ENCODE data around the gene UBE2J2. TPM values are rescaled to one million over a fixed set of nuclear protein-coding genes. Genes with fewer than 3 reads are reported as not detected.

The UBE2J2 gene
- total RNA-seq, 1 donor from 2014 or later, result 65.1 TPM

DNA sequence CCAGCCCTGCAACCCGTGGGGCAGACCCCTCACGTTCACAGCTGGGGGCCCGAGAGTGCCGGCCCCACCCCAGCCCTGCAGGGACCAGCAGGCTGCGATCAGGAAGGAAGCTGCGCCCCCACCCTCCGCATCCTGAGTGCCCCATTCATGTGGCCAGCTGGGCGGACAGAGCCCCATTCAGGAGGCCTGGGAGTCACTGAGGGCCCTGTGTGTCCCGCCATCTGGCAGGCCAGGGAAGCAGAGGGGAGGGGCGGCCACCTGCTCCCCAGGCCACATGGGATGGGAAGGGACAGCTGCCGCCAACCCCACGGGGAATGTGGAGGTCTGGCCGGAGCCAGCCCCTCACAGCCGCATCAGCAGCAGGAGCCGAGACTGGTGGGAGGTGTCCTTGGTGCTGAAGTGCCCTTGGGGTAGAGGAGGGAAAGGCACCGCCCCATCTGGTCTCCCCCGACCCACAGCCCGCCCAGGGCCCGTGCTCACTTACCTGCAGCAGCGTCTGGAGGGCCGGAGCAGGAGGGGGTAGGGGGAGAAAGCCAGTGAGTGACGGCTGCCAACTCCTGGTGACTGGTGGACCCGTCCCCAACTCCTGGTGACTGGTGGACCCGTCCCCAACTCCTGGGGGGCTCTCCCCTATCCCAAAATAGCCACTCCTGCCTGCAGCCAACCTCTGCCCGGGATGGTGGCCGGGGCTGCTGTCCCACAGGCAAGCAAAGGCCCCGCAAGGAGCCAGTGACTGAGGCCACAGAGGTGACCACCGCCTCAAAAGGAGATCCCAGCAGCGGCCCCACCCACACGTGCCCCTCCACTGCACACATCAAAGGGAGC, 25.4 kb upstream of the UBE2J2 start:
- TF ChIP-seq, protein P1, sequence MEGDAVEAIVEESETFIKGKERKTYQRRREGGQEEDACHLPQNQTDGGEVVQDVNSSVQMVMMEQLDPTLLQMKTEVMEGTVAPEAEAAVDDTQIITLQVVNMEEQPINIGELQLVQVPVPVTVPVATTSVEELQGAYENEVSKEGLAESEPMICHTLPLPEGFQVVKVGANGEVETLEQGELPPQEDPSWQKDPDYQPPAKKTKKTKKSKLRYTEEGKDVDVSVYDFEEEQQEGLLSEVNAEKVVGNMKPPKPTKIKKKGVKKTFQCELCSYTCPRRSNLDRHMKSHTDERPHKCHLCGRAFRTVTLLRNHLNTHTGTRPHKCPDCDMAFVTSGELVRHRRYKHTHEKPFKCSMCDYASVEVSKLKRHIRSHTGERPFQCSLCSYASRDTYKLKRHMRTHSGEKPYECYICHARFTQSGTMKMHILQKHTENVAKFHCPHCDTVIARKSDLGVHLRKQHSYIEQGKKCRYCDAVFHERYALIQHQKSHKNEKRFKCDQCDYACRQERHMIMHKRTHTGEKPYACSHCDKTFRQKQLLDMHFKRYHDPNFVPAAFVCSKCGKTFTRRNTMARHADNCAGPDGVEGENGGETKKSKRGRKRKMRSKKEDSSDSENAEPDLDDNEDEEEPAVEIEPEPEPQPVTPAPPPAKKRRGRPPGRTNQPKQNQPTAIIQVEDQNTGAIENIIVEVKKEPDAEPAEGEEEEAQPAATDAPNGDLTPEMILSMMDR (IDR thresholded peaks at IDR 0.05; ENCODE audit: insufficient read depth, low read length, poor library complexity, severe bottlenecking), result no peak
- Histone ChIP-seq H3K36me3 (ENCODE audit: control insufficient read depth, insufficient read depth, low read length) (no peaks in the 10 kb centered on the region), H3K27me3 (ENCODE audit: control insufficient read depth, insufficient read depth, low read length) (no peaks in the 10 kb centered on the region), H3K4me3 (ENCODE audit: low read depth, low read length) (no peak overlapping the region)
- DNase-seq (ENCODE audit: low read depth), result no peak

DNA sequence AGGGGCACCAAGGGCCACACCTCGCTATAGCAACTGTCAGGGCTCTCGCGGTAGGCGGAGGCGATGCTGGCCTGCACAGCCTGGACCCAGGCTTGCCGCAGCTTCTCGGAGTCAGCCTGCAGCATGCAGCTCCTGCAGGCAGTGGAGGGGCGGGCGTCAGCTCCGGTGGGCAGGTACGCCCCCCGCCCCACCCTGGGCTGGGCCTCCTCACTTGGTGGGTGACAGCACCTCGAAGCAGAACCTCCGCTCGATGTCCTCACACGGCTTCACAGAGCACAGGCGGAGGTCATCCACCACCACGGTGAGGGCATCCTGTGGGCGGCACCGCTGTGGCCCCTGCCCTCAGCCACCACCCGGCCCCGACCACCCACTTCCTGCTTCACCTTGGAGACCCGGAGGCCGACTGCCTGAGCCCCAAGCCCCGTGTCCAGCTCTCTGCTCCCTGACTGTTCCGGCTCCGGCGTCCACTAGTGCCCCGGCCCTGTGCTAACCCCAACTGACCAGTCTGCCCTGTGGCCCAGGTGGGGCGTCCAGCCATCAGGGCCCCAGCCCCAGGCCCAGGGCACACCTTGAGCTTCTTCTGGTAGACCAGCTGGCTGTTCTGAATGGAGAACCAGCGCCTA, 24.3 kb upstream of the UBE2J2 start:
- TF ChIP-seq, protein P1 (IDR thresholded peaks at IDR 0.05; ENCODE audit: insufficient read depth, low read length, poor library complexity, severe bottlenecking), result no peak
- DNase-seq (ENCODE audit: low read depth), result no peak
- H3K36me3 ChIP-seq (ENCODE audit: control insufficient read depth, insufficient read depth, low read length), result no peaks in the 10 kb centered on the region
- no peak overlapping the region for H3K4me3 ChIP-seq (ENCODE audit: low read depth, low read length)
- H3K27me3 ChIP-seq (ENCODE audit: control insufficient read depth, insufficient read depth, low read length), result no peaks in the 10 kb centered on the region

DNA sequence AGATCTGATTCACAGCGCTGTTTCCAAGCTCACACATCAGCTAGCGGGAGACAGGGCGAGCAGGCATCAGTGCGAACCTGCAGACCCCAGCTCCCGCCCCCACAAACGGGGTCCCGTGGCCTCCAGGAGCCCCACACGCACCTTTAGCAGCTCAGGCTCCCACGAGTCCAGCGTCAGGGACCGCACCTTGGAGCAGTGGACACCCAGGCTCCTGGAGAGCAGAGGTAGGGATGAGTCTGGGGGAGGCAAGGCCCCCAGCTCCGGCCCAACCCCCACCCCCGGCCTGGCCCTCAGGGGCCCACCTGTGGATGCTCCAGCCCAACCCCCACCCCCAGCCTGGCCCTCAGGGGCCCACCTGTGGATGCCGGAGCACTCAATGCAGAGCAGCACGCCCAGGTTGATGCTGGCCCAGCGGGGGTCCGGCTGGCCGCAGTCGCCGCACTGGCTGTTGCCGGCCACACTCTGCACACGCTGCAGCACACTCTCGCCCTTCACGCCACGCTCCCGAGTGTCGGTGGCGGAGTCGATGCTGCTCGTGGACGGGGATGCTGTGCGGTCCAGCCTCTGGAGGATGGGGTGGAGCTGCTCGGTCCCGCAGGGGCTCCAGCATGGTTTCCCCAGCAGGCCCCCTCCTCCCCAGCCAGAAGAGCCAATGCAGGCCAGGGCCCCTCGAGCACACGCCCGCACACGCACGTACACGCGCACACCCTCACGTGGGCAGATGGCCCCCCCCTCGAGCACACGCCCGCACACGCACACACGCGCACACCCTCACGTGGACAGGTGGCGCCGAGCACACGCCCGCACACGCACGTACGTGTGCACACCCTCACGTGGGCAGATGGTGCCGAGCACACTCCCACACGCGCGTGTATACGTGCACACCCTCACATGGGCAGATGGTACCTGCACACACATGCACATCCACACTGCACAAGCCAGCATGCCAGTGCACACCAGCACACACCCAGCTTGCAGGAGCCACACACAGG, 22.7 kb upstream of the UBE2J2 start:
- H3K4me3 ChIP-seq (ENCODE audit: low read depth, low read length), result no peak overlapping the region
- H3K36me3 ChIP-seq (ENCODE audit: control insufficient read depth, insufficient read depth, low read length), result no peaks in the 10 kb centered on the region
- DNase-seq (ENCODE audit: low read depth), result no peak
- TF ChIP-seq, protein P1 (IDR thresholded peaks at IDR 0.05; ENCODE audit: insufficient read depth, low read length, poor library complexity, severe bottlenecking), result no peak
- no peaks in the 10 kb centered on the region for H3K27me3 ChIP-seq (ENCODE audit: control insufficient read depth, insufficient read depth, low read length)

DNA sequence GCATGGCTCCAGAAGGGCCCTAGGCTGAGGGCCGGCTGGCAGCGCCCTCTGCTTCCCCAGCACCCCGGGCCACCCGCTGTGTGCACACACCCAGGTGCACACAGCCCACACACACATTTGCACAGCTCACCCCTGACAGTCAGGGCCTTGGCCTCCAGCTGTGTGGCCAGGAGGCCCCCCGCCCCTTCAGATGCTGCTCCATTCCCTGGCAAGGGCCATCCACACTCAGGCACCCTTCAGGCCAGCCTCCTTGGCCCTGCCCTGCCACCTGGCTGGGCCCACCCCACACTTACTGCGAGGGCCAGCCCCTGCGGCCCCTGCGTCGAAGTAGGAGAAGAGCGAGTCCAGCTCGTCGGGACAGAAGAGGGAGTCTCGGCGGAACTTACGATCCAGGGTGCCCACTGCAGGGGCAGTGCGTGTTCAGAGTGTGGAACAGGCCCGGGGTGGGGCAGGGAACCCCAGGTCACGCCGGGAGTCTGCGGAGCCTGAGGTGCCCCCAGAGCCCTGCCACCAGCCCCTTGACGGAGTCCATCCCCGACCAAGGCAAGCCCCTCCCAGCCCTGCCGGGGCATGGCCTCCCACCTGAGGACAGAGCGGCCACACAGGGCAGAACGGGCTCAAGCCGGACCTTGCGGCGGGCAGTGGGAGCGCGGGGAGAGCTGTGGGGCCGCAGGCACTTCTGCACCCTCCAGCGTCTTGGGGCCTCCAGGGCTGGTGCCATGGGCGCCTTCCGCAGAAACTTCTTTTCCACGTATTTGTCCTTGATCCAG, 21.7 kb upstream of the UBE2J2 start:
- Histone ChIP-seq H3K27me3 (ENCODE audit: control insufficient read depth, insufficient read depth, low read length) (peaks cover 5% of the 10 kb centered on the region), H3K4me3 (ENCODE audit: low read depth, low read length) (no peak overlapping the region), H3K36me3 (ENCODE audit: control insufficient read depth, insufficient read depth, low read length) (no peaks in the 10 kb centered on the region)
- TF ChIP-seq, protein P1 (IDR thresholded peaks at IDR 0.05; ENCODE audit: insufficient read depth, low read length, poor library complexity, severe bottlenecking), result no peak
- DNase-seq (ENCODE audit: low read depth), result no peak

DNA sequence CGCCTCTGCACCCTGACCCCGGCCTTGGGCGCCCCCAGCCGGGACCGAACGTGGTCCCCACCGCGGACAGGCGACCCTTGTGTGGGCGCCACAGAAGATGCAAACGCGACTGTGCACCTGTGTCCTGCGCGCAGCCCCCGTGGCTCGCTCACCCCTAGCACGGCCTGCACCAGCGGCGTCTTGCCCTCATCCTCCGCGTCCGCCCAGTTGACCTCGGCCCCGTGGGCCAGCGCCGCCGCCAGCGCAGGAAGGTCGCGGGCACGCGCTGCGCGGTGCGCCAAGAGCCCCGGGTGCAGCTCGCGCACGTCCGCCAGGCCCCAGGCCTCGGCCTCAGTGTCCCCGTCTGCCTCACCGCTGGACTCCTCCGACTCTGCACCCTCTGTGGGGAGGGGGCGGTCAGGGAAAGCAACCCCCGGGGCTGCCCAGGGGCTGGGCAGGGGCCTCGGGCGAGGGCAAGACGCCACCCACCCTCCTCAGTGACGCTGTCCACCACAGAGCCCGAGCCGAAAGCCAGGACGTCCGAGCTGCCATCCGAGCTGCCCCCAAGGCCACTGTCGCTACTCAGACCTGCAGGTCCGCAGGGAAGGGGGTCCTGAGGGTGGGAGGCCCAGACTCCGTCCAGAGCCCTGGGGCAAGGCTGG, 20.7 kb upstream of the UBE2J2 start:
- H3K36me3 ChIP-seq (ENCODE audit: control insufficient read depth, insufficient read depth, low read length), result no peaks in the 10 kb centered on the region
- TF ChIP-seq, protein P1 (IDR thresholded peaks at IDR 0.05; ENCODE audit: insufficient read depth, low read length, poor library complexity, severe bottlenecking), result no peak
- H3K4me3 ChIP-seq (ENCODE audit: low read depth, low read length), result no peak overlapping the region
- peaks cover 5% of the 10 kb centered on the region for H3K27me3 ChIP-seq (ENCODE audit: control insufficient read depth, insufficient read depth, low read length)
- DNase-seq (ENCODE audit: low read depth), result no peak

Measured in kidney epithelial cell (primary cell).